ENCODE measurements around the gene RUSC1. TPM values are rescaled to one million over a fixed set of nuclear protein-coding genes. Genes with fewer than 3 reads are reported as not detected.

Gene RUSC1, protein sequence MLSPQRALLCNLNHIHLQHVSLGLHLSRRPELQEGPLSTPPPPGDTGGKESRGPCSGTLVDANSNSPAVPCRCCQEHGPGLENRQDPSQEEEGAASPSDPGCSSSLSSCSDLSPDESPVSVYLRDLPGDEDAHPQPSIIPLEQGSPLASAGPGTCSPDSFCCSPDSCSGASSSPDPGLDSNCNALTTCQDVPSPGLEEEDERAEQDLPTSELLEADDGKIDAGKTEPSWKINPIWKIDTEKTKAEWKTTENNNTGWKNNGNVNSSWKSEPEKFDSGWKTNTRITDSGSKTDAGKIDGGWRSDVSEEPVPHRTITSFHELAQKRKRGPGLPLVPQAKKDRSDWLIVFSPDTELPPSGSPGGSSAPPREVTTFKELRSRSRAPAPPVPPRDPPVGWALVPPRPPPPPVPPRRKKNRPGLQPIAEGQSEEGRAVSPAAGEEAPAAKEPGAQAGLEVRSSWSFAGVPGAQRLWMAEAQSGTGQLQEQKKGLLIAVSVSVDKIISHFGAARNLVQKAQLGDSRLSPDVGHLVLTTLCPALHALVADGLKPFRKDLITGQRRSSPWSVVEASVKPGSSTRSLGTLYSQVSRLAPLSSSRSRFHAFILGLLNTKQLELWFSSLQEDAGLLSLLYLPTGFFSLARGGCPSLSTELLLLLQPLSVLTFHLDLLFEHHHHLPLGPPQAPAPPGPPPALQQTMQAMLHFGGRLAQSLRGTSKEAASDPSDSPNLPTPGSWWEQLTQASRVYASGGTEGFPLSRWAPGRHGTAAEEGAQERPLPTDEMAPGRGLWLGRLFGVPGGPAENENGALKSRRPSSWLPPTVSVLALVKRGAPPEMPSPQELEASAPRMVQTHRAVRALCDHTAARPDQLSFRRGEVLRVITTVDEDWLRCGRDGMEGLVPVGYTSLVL
- total RNA-seq, result 10 to 100 TPM; 35.8 to 52.0 (median 40.1) TPM

- Histone ChIP-seq H3K36me3 (peaks cover 0 to 41% (median 4%) of the 10 kb centered on the region in 3 donors), H3K4me3 (peak within 1 kb of the TSS; percentile 29 to 95 (median 57)), H3K9me3 (no peaks in the 10 kb centered on the region), H3K27me3 (no peaks in the 10 kb centered on the region), H3K27ac (peak within 1 kb of the TSS; percentile 48 to 99 (median 97)), H3K4me1 (peaks cover 31 to 43% (median 35%) of the 10 kb centered on the region in 3 donors)
- intact Hi-C loops (cut with DNase I), result no loop called here
- TF ChIP-seq CTCF (IDR thresholded peaks at IDR 0.05) (no peak), POLR2A (IDR thresholded peaks at IDR 0.05) (peak in 1 of 4 donors; percentile 40)
- WGBS, 2 donors, result 17 to 28% methylated on average over 26 to 34 of the region's 51 CpGs
- no peak for DNase-seq
These were observed at the start of gene RUSC1 for GRCh38 chr1:155320661-155321617. TSS of gene RUSC1 (plus strand) at chr1:155320894. CDS start at chr1:155321774, 880 bp downstream.

GRCh38 chr1:155272466-155273342 lies 48.0 kb upstream of the RUSC1 start:
- no peak for DNase-seq
- Histone ChIP-seq H3K9me3 (no peaks in the 10 kb centered on the region), H3K4me1 (peaks cover 17 to 38% (median 22%) of the 10 kb centered on the region in 3 donors), H3K4me3 (peak overlapping the region; percentile 55 to 85 (median 81)), H3K36me3 (peaks cover 20 to 41% (median 31%) of the 10 kb centered on the region in 3 donors), H3K27ac (peak overlapping the region; percentile 89 to 97 (median 94)), H3K27me3 (no peaks in the 10 kb centered on the region)
- intact Hi-C loops (cut with DNase I), result no loop called here
- 5% methylated on average over 20 to 22 of the region's 44 CpGs for WGBS, 2 donors
- TF ChIP-seq POLR2A (IDR thresholded peaks at IDR 0.05) (no peak), CTCF (IDR thresholded peaks at IDR 0.05) (no peak)

GRCh38 chr1:155273343-155274245 lies 47.1 kb upstream of the RUSC1 start, which contains the start of gene CLK2:
TSS of gene CLK2 (minus strand) at chr1:155273504. CDS start at chr1:155270977, 2,527 bp downstream.
- DNase-seq, result peak; percentile 56
- Histone ChIP-seq H3K4me3 (peak within 1 kb of the TSS; percentile 55 to 85 (median 81)), H3K4me1 (peaks cover 24 to 47% (median 31%) of the 10 kb centered on the region in 3 donors), H3K9me3 (no peaks in the 10 kb centered on the region), H3K27me3 (no peaks in the 10 kb centered on the region), H3K27ac (peak within 1 kb of the TSS; percentile 89 to 97 (median 94)), H3K36me3 (peaks cover 13 to 32% (median 22%) of the 10 kb centered on the region in 3 donors)
- WGBS, 2 donors, result 33 to 53% methylated on average over 20 to 22 of the region's 61 CpGs
- TF ChIP-seq POLR2A (IDR thresholded peaks at IDR 0.05), result peak in 2 of 4 donors; percentile 67 to 85
- TF ChIP-seq CTCF (IDR thresholded peaks at IDR 0.05), result peak in 1 of 6 experiments; percentile 28
- intact Hi-C loops (cut with DNase I), result no loop called here

All from esophagus squamous epithelium (tissue), 5 donors.